Stimulated activated CD4-positive, alpha-beta T cell treated with anti-CD3 and anti-CD28 coated beads, Interleukin-12 subunit alpha, Interleukin-12 subunit beta, amount 100 ng/mL, for 4 hours (primary cell): ENCODE measurements around the gene ZFPM1.

Experiments
- DNase-seq: peaks from one replicate; pipeline ENCODE4 v3.0.0-alpha.2; 2020

The ZFPM1 gene

GRCh38 chr16:88531346-88531745 lies 78.3 kb downstream of the ZFPM1 start:
- no peak for DNase-seq

DNA sequence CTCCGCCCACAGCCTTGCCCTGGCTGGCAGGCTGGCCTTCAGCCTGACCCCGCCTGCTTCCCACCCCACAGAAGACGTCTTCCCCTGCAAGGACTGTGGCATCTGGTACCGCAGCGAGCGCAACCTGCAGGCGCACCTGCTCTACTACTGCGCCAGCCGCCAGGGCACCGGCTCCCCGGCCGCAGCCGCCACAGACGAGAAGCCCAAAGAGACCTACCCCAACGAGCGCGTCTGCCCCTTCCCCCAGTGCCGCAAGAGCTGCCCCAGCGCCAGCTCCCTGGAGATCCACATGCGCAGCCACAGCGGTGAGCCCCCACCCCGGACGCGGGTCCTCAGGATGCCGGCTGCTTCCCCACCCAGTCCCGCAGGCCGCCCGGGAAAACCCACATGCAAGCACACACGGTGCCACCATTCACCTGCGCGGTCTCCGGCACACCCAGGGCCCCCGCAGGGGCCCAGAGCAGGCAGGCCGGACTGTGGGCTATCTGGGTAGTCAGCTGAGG lies 78.9 kb downstream of the ZFPM1 start:
- DNase-seq, result no peak

DNA sequence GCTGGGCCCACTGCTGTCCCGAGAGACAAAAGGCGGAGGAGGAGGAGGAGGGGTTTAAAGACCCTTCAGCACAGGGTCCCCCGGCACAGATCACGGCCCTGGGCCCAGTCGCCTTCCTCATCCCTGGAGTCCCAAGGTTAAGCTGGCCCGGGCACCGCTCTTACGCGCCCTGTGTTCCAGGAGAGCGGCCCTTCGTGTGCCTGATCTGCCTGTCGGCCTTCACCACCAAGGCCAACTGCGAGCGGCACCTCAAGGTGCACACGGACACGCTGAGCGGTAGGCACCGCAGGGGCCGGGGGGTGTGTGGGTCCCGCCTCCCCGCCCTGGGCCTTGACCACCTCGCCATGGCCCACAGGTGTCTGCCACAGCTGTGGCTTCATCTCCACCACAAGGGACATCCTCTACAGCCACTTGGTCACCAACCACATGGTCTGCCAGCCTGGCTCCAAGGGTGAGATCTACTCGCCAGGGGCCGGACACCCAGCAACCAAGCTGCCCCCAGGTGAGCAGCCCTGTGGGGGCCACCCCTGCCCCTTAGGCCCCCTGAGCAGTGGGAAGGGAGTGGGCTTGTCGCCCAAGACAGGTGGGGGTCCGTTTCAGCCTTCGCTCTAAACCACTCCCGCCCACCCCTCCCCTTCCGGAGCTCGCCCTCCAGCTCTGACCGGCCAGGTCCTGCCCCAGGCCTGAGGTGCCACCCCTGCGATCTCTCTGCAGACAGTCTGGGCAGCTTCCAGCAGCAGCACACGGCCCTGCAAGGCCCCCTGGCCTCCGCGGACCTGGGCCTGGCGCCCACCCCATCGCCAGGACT lies 79.6 kb downstream of the ZFPM1 start:
- no peak for DNase-seq

GRCh38 chr16:88533381-88533917 lies 80.4 kb downstream of the ZFPM1 start:
- no peak for DNase-seq

DNA sequence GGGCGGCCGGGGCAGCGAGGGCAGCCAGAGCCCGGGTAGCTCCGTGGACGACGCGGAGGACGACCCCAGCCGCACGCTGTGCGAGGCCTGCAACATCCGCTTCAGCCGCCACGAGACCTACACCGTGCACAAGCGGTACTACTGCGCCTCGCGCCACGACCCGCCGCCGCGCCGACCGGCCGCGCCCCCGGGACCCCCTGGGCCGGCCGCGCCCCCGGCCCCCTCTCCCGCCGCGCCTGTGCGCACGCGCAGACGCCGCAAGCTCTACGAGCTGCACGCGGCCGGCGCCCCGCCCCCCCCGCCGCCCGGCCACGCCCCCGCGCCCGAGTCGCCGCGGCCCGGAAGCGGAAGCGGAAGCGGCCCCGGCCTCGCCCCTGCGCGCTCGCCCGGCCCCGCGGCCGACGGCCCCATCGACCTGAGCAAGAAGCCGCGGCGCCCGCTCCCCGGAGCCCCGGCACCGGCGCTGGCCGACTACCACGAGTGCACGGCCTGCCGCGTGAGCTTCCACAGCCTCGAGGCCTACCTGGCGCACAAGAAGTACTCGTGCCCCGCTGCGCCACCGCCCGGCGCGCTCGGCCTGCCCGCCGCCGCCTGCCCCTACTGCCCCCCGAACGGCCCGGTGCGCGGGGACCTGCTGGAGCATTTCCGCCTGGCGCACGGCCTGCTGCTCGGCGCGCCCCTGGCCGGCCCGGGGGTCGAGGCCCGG lies 81.0 kb downstream of the ZFPM1 start:
- peak; percentile 81 for DNase-seq

DNA sequence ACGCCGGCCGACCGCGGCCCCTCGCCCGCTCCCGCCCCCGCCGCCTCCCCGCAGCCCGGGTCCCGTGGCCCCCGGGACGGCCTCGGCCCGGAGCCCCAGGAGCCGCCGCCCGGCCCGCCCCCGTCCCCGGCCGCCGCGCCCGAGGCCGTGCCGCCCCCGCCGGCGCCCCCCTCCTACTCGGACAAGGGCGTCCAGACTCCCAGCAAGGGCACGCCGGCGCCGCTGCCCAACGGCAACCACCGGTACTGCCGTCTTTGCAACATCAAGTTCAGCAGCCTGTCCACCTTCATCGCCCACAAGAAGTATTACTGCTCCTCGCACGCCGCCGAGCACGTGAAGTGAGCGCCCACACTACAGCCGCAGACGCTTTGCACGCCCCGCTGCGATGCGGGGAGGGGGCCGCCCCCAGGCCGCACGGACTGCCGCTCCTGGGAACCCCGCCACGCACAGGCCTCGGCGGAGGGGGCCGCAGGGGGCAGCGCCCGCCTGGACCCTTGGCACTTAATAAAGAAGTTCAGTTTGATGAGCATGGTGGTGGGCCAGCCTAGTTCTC lies 81.6 kb downstream of the ZFPM1 start:
- peak; percentile 19 for DNase-seq

DNA sequence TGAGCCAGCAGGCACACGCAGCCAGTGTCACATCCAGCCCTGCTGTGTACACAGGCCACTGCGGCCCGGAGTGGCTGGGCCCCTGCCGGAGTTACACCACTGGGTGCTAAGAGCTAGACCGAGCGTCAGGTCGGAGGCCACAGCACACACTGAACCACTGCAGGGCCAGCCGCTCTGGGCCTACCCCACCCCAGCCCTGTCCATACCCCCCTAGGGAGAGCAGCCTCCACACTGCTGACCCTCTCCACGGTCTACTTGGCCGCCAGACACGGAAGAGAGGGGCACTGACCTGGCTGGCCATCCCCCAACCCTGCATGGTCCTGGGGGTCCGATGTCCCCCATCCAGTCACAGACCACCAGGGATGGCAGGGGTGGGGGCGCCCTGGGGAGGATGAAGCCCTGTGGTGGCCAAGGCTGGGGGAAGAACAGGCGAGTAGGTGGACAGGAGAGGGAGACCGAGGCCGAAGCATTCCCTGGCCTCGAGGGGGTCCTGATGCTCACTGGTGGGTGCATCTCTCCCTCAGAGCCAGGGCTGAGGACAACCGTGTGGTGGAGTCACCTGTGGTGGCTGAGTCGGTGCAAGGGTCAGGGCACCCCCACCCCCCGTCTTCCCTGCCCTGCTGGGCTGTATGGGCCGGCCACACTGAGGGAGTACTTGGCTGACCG lies 82.2 kb downstream of the ZFPM1 start:
- DNase-seq, result no peak

GRCh38 chr16:88535857-88536222 lies 82.8 kb downstream of the ZFPM1 start:
- DNase-seq, result no peak

DNA sequence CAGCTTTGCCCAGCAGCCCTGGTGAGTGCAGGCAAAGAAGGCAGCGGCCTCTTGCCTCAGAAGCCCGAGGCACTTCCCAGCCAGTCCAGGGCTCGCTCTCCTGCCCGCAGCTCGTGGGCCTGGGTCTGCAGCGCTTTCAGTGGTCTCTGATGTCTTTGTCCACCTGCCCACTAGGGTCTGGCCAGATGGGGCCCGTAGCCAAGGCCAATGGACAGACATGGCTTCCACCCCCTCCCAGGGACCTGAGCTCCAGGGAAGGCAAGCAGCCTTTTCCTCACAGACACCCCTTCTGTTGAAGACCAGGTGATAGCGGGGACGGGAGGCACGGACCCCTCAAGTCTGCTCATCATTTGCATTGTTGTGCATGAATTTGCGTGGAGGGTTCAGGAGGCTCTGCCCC lies 83.4 kb downstream of the ZFPM1 start:
- DNase-seq, result no peak

GRCh38 chr16:88536971-88537751 lies 84.1 kb downstream of the ZFPM1 start:
- DNase-seq, result no peak

DNA sequence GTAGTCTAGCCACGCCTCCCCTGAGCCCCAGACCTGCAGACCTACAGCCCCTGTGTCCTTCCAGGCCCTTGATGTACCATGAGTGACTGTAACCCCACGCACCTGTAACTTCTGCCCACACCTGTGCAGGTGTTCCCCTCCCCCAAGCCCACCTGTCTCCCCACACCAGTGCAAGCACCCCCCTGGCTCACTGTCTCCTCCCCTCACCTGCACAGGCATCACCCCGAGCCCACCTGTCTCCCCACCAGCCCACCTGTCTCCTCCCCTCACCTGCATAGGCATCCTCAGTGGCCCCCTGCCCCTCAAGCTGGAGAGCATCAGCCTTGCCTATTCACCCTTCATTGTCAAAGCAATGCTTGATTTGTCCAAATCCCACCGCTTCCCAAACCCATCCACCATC lies 84.8 kb downstream of the ZFPM1 start:
- DNase-seq, result no peak

DNA sequence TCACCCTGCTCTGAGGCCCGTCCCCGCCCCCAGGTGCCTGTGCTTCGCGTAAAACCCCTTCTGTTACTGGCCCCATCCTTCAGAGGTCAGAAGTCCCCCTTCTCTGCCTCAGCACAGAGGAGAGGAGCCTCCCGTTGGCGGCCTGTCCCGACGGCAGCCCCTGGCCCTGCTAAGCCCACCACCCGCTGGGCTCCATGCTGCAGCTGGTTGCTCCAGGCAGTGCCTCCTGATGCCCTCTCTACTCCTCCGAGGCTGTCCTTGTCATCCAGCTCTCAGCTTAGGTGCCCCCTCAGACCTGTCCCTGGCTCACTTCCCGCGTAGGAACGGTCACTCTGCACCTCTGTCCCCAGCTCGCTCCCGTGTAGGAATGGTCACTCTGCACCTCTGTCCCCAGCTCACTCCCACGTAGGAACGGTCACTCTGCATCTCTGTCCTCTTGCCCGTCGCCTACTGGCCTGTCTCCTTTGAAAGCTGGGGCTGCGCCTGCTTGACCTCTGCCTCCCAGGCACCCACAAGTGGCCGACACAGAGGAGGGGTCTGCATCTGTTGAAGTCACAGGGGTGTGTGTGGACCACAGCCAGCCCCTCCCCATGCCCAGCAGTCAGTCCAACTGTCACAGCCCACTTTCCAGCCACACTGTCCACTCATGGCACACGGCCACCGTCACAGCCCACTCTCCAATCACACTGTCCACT lies 85.4 kb downstream of the ZFPM1 start:
- DNase-seq, result no peak

GRCh38 chr16:88539261-88539651 lies 86.2 kb downstream of the ZFPM1 start:
- no peak for DNase-seq

DNA sequence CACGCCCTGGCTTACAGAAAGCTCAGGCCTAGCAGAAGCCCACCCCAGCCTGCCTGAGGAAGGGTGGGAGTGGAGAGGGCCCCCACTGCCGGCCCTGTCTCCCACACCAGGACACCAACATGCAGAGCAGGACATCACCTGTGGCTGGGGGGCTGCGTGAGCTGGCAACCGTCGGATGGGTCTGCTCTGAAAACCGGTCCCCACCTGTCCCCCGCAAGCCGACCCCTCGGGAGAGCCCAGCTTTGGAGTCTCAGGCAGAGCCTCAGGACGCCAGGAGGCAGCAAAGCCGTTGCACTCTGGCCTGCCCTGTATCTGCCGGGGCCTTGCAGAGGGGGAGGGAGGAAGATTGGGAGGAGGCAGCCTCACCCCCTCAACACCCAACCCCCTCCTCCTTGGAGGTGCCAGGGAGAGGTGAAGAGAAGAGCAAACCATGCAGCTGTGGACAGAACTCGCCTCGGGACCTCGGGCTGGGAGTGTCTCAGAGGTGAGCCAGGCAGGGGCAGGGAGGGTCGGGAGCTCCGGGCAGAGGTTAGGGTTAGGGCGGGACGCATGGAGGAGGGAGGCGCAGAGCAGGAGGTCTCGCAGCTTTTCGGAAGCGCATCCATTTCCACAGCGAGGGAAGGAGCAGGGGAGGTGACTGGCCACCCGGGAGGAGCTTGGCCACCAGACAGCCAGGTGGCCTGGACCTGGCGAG lies 86.7 kb downstream of the ZFPM1 start:
- no peak for DNase-seq

DNA sequence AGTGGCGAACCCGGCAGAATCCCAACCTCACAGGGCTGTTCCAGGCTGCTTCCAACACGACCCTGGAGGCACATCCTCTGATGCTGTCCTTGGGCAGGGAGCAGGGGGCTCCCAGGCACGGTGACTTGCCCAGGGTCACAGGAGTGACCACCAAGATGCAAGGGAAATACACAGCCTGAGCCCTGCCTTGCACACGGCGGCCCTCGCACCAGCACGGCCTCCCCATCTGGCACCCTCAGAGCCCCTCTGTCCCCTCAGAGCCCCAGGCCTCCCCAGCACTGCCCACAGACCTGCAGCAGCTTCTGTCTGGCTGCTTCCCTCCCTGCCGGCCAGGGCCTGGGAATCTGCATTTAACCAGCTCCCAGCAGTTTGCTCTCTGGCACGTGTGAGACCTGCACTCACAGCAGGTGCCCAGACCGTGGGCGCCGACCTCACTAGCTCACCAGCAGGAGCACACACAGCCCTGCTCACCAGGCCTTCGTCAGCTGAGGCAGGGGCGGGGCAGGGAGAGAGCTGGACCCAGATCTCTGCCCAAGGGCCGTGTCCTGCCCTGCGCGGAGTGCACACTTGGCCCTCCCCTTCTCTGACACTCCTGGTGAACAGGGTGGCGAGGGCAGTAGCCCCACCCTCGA lies 87.4 kb downstream of the ZFPM1 start:
- no peak for DNase-seq

DNA sequence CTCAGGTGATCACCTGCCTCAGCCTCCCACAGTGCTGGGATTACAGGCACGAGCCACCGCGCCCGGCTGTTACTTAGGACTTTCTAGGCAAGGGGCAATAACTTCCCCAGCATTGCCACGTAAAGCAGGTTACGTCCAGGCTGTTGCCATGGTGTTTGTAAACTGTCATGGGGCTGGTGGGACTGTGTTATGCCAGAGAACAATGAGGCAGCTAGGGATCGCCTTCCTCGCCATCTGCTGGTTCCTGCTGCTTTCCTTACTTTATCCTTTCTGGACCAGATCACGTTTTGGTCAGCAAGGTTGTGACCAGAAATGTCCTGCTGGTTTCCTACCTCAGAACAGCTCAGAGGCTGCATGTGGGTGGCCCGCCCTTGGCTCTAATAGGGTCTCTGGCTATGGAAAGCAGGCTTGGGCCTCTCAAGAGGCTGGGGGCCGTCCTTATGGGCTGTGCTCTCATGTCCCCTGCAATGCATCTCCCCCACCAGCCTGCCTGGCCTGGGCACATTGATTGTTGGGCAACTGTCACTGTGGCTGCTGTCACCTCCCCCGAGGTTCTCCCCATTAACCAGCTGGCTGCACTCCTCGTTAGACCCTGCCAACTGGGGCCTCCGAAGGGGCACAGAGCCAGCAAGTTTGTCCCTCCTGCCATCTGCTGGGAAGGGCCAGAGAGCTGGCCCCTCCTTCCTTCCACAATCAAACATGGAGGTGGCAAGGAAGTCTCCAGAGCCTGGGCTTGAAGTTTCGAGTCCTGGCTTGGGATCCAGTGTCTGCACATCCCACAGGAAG lies 88.9 kb downstream of the ZFPM1 start:
- no peak for DNase-seq

- DNase-seq, result no peak
Observed at GRCh38 chr16:88543230-88543813, 90.2 kb downstream of the ZFPM1 start.

DNA sequence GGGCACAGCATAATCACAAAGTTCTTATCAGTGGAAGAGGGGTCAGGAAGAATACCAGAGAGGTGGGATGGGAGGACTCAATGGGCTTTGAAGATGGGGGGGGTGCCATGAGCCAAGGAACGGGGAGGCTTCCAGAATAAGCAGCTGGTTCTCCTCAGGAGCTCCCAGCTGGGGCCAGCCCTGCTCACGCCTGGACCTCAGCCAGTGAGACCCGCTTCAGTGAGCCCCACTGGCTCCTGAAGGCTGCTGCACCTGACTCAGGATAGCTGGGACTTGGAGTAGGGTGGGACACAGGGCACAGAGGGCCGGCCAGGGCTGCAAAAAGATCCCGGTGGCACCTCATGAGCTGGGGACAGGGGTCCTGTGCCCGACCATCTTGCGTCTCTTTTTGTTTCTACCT lies 92.7 kb downstream of the ZFPM1 start:
- no peak for DNase-seq

GRCh38 chr16:88548131-88548874 lies 95.2 kb downstream of the ZFPM1 start:
- DNase-seq, result no peak
